ENCODE measurements around the gene FAM50A.
A peak's percentile ranks its signal among the peaks of the same experiment; 100 is the strongest.

FAM50A gene

DNA sequence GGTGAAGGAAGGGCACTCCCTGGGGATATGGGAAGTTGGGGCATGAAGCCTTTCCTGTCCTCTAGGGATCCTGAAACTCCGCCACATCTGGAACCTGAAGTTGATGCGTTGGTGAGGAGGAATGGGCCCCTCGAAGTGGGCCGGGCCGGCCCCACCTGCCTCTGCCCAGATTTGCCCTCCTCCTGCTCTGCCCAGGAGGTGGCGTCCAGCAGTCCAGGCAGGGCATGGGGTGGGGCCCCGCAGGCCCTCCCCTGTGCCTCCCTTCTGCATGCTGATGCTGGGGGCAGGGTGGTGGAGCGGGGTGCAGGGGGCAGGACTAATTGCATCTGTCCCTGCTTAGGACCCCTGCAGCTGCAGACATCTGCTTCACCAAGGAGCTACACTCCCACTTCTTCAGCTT lies 30.8 kb upstream of the FAM50A start:
- no peak for DNase-seq (ENCODE audit: low read depth)

DNA sequence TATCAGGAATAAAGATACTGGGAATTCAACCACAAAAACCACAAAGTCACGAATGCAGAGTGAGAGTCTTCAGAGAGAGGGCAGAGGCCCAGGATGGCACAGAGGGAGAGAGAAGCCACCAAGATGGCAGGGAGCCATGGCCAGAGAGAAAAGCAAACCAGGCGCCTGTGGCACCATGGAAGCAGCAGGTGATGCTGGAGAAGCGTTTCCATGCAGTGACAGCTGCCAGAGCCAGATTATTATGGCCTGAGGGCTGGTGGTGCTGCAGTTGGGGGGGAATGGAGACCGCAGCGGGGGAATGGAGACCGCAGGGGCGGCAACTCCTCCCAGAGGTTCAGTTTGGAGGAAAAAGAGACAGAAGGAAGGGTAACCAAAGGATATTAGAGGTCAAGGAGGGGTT lies 26.8 kb upstream of the FAM50A start:
- DNase-seq (ENCODE audit: low read depth), result no peak

DNA sequence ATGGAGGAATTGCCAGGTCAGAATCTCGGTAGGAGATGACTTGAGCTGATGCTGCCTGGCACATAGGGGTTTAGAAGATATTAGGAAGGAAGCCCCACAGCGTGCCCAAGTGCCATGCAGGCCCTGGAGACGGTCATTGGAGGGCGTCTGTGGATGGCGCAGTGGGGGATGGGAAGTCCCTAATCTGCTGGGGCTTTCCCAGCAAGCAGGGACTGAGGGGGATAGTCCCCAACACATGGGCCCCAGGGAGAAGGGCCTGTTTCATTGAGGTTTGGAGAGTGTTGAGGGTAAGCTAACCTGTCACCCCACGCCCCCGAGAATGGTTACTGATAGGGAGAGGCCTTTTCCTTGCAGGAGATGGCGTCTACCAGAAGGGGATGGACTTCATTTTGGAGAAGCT lies 24.8 kb upstream of the FAM50A start:
- no peak for DNase-seq (ENCODE audit: low read depth)

DNA sequence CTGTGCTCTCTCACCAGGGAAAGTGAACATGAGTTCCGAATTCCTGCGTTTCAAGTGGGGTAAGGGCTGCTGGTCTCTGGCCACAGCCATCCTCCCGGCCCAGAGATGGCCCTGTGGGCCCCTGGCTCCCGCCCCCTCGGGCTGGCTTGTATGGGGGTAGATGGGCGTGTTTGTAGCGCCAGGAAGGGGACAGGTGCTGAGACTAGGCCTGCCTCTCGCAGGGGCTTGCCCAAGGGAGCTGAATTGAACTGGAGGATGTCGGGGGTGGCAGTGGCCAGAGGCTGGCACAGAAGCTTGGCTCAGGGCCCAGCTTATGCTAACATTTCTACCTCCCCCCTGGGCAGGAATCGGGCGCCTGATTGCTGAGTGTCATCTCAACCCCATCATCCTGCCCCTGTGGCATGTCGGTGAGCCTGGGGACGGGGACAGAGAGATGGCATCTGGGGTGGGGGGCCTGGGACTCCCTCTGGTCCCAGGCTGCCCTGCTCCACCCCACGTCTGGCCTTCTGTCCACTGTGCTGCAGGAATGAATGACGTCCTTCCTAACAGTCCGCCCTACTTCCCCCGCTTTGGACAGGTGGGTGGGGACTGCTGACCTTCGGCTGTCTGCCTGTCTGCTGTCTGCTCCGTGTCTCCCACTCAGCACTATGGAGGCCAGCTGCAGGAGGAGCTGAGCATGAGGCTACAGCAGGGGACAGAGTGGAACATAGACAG lies 24.1 kb upstream of the FAM50A start:
- DNase-seq (ENCODE audit: low read depth), result no peak

DNA sequence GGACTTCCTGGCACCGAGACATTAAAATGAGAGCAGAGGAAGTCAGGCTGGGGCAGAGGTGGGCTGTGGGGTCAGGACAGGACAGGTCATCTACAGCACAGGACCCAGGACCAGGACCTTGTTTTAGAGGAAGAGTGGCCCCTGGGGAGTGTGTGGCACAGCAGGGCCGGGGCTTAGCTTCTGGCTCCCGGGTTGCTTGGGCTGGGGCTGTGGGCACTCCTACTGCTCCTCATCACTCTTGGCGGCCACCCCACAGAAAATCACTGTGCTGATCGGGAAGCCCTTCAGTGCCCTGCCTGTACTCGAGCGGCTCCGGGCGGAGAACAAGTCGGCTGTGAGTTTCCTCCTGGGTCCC lies 23.6 kb upstream of the FAM50A start:
- DNase-seq (ENCODE audit: low read depth), result no peak

DNA sequence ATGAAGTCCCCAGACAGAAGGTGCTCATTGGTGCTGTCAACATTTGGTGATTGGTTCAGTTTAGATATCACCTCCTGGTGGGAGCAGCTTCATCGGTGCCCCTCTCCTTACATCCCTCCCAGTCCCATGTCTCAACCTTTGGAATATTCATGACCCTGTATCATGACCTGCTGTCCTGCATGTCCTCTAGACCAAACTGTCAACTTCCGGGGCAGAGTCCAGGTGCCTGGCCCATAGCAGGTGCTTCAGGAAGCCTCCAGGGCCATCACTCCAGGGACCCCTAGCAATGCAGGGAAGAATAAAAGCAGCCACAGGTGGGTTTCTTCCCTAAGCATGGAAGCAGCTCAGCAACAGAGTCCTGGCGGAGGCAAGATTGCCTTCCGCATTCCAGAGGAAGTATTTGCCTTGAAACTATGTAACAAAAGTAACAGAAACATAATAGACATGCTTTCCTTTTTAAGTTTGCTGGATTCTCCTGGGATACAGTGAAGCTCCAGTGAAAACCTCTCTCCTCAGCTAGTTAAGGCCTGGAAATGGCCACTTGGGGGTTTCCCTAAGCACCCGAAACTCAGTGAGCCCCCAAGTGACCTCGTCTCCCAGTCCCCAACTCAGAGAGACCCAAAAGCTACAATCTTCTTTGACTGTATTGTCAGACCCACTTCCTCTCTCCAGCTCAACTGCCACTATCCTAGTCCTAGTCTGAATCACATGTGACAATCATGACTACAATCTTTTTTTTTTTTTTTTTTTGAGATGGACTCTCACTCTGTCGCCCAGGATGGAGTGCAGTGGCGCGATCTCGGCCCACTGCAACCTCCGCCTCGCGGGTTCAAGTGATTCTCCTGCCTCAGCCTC lies 16.8 kb upstream of the FAM50A start:
- DNase-seq (ENCODE audit: low read depth), result no peak

DNA sequence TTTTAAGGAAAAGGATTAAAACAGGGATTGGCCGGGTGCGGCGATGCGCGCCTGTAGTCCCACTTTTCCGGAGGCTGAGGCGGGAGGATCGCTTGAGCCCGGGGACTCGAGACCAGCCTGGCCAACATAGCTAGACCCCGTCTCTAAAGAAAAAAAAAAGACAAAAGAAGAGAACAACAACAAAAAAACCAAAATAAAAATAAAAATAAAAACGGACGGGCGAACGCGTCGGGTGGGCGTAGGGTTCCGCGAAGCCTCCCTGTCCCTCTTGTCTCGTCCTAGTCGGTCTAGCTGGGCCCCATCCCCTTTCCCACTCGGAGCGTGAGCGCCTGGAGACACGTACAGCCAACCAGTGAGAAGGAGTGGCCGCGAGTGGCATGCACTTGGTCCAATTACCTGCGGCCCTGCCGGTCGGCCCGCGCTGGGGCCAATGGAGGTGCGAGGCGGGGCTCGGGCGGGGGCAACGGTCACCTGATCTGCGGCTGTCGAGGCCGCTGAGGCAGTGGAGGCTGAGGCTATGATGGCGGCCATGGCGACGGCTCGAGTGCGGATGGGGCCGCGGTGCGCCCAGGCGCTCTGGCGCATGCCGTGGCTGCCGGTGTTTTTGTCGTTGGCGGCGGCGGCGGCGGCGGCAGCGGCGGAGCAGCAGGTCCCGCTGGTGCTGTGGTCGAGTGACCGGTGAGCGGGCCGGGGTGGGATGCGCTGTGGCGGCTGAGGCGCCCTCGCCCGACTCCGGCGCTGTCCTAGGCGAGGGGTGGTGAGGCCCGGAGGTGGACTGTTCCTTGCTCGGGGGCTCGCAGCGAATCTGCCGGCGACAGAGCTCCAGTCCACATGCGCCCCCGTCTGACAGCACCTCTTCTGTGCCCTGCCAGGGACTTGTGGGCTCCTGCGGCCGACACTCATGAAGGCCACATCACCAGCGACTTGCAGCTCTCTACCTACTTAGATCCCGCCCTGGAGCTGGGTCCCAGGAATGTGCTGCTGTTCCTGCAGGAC lies 15.5 kb upstream of the FAM50A start, which contains the start of gene ATP6AP1:
Gene ATP6AP1 (plus strand): TSS at position 502 of the 996 bp plus-strand sequence. CDS start 16 bp downstream, at position 518.
- DNase-seq (ENCODE audit: low read depth), result peak; percentile 55

DNA sequence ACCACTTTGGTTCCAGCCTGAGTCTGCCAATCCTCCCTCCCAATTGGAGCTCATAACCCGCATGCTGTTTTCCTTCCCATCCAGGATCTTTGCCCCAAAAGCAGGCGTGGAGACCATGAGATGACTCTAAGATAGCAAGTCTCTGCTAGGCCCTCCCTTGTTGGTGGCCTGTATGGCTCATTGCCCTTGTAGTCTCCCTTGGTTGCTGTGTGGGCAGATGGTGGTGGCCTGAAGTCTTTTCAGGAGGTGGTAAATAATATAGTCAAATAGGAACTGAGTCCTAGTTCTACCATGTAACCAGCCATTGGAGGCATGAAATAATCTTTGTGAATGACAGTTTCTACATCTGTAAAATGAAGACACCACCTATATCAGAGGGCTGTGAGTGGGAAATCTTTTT lies 14.2 kb upstream of the FAM50A start:
- no peak for DNase-seq (ENCODE audit: low read depth)

DNA sequence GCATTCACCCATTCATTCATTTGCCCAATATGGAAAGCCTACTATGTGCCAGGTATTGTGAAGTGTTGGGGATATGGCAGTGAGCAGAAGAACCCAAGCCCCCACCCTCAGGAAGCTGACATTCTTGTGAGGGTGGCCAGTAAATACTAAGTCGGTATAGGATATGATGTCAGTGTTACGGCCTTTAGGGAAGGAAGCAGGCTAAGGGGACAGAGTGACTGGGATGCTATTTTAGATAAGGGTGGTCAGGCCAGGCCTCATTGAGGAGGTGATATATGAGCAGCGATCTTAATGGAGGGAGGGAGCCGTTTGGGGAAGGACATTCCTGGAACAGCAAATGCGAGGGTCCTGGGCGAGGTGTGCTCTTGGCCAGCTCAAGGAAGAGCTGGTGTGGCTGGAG lies 13.5 kb upstream of the FAM50A start:
- DNase-seq (ENCODE audit: low read depth), result no peak

DNA sequence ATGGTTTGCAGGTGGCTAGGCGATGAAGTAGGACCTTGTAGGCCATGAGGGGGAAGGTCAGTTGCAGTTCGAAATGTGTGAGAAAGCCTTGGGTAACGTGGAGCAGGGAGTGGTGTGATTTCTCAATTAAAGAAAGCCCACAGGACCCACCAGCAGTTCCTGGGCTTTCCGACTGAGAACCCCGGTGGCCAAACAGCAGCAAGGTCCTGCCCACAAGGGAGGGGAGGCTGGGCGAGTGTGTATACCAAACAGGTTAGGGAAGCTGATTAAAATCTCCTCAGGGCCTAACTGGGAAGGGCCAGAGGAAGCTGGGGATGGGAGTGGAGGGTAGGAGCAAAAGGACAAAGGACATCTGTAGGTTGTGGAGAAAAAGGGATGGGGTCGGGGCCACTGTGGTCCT lies 13.0 kb upstream of the FAM50A start:
- DNase-seq (ENCODE audit: low read depth), result no peak

DNA sequence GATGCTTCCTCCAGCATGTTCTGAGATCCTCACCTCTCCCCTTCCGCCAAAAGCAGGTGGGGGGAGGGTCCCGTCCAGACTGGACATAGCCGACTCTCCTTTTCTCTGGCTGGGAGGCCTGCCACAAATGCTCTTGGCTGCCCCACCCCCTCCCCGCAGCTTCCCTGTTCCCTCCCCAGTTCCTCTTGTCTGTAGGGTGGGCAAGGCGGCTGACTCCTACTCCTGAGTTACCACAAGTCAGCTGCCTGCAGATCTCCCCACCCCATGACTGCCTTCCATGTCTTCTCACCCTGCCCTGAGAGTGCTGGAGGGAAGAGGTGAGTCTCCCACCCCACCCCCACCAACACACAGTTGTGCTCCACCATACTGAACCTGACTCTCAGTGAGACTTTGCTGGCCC lies 12.6 kb upstream of the FAM50A start:
- no peak for DNase-seq (ENCODE audit: low read depth)

DNA sequence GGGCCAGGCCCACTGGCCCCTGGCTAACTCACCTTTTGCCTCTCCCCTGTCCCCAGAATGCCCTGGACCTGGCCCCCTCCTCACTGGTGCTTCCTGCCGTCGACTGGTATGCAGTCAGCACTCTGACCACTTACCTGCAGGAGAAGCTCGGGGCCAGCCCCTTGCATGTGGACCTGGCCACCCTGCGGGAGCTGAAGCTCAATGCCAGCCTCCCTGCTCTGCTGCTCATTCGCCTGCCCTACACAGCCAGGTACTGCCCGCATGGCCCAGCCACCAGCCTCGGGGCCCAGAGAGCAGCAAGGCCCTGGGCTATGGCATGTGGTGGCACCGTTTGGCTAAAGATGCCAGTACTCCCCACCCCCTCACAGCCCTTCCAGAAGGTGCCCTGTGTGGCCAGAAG lies 11.7 kb upstream of the FAM50A start:
- DNase-seq (ENCODE audit: low read depth), result no peak

DNA sequence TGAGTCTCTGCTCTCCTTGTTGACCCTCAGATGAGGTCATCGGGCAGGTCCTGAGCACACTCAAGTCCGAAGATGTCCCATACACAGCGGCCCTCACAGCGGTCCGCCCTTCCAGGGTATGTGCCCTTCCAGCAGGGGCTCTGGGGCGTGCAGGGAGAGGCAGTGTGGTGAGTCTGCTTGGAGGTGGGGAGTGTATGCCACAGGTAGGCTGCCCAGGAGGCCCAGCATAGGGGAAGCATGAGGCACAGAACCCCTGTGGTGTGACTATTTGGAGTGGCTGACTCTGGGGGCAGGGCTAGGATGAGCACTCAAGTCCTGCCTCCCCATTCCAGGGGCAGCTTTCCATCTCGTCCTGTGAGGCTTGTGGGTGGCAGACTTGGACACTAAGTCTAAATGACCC lies 10.3 kb upstream of the FAM50A start:
- DNase-seq (ENCODE audit: low read depth), result no peak

DNA sequence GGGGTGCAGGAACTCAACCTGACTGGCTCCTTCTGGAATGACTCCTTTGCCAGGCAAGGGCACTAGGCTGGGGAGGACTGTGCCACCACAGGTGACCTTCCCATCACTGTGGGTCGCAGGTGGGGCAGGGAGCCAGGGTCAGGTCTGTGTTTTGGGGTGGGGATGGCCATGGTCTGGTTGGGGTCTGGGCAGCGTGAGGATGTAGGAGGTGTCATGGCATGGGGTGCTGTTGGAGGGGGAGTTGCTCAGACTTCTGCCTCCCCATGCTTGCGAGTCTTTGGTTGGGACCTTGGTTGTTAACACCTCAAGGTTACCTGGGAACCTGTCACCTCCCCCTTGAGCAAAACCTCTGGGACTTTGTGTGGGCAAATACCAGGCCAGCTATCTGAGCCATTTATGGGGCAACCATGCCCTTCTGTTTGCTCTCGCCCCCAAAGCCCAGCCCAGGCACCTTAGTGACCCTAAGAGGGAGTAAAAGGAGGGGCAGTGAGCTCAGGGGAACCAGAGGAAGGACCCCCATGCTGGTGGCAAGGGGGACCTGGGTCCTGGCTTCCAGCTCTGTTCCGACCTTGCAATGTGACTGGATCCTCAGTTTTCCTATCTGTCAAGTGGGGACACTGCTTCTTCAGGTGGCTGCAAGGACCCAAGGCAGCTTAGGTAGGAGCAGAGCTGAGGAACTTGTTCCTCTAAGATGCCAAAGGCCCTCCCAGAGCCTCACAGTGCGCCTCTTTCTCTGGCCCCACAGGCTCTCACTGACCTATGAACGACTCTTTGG lies 9.4 kb upstream of the FAM50A start:
- no peak for DNase-seq (ENCODE audit: low read depth)

DNA sequence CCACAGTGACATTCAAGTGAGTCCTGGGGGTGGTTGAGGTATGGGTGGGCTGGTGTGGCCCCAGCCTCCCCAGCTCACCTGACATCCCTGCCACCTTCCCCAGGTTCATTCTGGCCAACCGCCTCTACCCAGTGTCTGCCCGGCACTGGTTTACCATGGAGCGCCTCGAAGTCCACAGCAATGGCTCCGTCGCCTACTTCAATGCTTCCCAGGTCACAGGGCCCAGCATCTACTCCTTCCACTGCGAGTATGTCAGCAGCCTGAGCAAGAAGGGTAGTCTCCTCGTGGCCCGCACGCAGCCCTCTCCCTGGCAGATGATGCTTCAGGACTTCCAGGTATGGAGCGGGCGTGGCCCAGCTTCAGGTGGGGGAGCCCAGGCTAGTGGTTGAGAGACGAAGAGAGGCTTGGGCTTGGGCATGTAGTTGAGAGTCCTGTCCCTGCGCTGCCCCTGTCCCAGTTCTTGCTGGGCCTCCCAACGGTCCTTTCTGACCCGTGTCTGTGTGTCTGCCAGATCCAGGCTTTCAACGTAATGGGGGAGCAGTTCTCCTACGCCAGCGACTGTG lies 8.7 kb upstream of the FAM50A start:
- DNase-seq (ENCODE audit: low read depth), result no peak

DNA sequence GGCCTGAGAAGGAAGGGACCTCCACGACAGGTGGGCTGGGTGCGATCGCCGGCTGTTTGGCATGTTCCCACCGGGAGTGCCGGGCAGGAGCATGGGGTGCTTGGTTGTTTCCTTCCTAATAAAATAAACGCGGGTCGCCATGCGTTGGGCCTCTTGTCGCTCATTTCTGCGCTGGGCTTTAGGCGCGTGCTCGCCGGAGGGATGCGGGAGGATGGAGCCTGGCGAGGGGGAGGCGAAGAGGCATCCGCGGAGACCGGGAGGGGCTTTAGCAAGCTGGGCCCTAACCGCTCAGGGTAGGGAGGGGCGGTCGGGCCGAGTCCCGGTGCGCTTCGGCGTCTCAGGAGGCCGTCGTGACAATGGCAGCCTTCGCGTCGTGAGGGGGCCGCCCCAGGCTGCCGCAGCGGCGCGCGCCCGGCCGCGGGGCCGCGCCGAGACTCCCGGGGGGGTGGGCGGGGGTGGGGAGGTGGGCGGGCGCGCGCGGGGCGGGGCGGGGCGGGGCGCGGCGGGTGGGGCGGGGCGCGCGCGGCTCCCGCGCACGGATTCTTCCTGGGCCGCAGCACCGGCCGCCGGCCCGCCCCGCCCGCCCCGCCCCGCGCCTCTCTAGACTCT lies 7.5 kb upstream of the FAM50A start:
- DNase-seq (ENCODE audit: low read depth), result no peak

DNA sequence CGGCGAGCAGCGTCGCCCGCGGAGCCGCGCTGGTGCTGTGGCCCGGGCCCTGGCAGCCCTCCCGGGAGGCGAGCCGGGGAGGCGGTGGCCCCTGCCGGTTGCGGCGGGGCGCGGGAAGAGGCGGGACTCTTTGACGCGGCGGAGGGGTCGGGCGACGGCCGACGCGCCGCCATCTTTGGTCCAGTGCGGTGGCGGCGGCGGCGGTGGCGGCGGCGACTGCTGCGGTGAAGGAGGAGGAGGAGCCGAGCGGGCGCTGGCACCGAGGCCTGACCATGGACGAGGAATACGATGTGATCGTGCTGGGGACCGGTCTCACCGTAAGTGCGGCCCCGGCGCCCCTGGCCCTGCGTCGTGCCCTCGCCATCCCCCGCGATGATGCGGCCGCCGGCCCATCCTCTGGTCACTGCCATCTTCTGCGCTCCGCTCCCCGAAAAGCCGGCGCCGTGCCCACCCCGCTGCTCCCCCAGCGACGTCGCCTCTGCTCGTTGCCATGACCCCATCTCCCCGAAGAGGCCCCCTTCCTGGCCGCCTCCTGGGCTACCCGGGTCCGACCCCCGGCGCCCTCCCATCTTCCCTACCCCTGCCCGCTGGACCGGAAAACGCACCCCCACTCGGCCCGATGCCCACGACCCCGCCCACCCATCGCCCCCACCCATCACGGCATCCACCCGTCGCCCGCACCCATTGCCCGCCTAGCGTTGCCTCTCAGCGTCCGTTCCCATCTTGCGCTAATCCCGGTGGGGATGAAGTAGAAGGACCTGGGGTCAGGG lies 6.8 kb upstream of the FAM50A start, which contains the start of gene GDI1:
Gene GDI1 (plus strand): TSS at position 172 of the 770 bp plus-strand sequence. CDS start 101 bp downstream, at position 273.
- no peak for DNase-seq (ENCODE audit: low read depth)

DNA sequence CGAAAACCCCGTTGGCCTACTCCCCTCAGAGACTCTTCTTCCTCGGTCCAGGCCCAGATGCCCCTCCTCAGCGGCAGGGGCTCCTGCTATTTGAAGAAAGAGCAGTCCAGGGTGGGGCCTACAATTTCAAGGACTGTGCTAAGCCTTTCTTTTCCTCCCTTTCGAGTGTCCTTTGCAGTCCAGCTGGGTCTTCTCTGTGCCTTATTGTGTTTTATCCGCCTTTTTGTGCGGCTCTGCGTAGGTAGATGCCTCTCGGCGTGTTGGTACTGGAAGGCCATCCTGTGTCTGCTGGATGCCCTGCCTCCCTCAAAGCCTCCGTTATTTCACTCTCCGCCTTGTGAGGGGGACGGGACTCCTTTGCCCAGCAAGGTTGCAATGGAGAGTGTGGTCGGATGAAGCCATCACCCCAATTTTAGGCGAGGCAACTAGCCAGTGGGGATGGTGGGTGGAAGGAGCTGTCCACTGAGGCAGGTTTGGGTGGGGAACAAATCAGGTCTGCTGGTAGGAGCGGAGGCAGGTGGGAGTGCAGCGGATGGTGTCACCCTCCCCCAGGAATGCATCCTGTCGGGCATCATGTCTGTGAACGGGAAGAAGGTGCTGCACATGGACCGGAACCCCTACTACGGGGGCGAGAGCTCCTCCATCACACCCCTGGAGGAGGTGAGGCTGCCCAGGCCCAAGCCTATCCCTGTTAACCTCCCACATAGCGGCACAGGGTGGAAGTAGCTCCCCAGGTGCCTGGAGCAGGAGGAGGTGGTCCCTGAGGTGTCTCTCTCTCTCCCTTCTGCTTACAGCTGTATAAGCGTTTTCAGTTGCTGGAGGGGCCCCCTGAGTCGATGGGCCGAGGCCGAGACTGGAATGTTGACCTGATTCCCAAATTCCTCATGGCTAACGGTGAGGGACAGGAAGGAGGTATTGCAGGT lies 5.7 kb upstream of the FAM50A start:
- no peak for DNase-seq (ENCODE audit: low read depth)

DNA sequence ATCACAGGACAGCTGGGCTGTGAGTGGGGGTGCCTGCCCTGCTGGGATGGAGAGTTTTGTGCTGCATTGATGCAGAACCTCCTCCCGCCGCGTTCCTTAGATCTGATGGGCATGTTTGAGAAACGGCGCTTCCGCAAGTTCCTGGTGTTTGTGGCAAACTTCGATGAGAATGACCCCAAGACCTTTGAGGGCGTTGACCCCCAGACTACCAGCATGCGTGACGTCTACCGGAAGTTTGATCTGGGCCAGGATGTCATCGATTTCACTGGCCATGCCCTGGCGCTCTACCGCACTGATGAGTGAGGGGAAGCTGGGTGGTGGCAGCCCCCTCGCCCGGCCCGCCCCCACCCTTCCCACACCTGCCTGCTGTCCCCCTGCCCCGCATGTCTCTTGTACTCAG lies 4.1 kb upstream of the FAM50A start:
- DNase-seq (ENCODE audit: low read depth), result no peak
